Esophagus mucosa (tissue), 1 donor: ENCODE measurements around the gene KLHL26. TPM values are rescaled to one million over a fixed set of nuclear protein-coding genes. Genes with fewer than 3 reads are reported as not detected.

Experiments used
- ATAC-seq: fragments of 200-7000 bp; cut with Tn5 transposase; one replicate; pipeline ENCODE4 v1.9.1; 2020
- total RNA-seq: library from RNA; stranded (reverse); gene quantifications from one replicate; pipeline ENCODE4 v1.2.4, GENCODE V29; 2023
- donor health status: DM: yes; HTN: yes; CAD: no.

KLHL26 gene
- total RNA-seq, 1 donor from 2014 or later, result 5.6 TPM

- no peak for ATAC-seq
Measured at GRCh38 chr19:18718846-18719458, 82.1 kb downstream of the KLHL26 start.

- no peak for ATAC-seq
Measured at GRCh38 chr19:18719541-18719940, 82.7 kb downstream of the KLHL26 start.

Other genes with a start within 250 kb of the KLHL26 start
- 0.48 TPM for gene LRRC25, start 239.4 kb upstream of the KLHL26 start, total RNA-seq
- gene SSBP4, start 217.6 kb upstream of the KLHL26 start, total RNA-seq, result 15.7 TPM
- gene ISYNA1, start 198.9 kb upstream of the KLHL26 start, total RNA-seq, result 8.5 TPM
- gene ELL, start 115.0 kb upstream of the KLHL26 start, total RNA-seq, result 7.5 TPM
- 125 TPM for gene FKBP8, start 93.5 kb upstream of the KLHL26 start, total RNA-seq
- 60.2 TPM for gene KXD1, start 79.2 kb upstream of the KLHL26 start, total RNA-seq
- gene UBA52, start 65.2 kb upstream of the KLHL26 start, total RNA-seq, result 1,224 TPM
- gene REX1BD, start 48.2 kb upstream of the KLHL26 start, total RNA-seq, result 41.3 TPM
- gene CRLF1, start 30.2 kb upstream of the KLHL26 start, total RNA-seq, result 7.9 TPM
- gene TMEM59L, start 24.2 kb upstream of the KLHL26 start, total RNA-seq, result 0.28 TPM
- 4.0 TPM for gene CRTC1, start 46.7 kb downstream of the KLHL26 start, total RNA-seq
- 0.16 TPM for gene COMP, start 154.3 kb downstream of the KLHL26 start, total RNA-seq
- gene UPF1, start 194.9 kb downstream of the KLHL26 start, total RNA-seq, result 38.4 TPM